ENCODE data around the gene CPSF7.
"Not testable (repeated sequence)": the region's sequence is repeated elsewhere in the genome, so short reads cannot be mapped to it uniquely, and the experiment has no call there.

CPSF7 gene

GRCh38 chr11:61439615-61440014, 9.8 kb upstream of the CPSF7 start:
- DNase-seq (ENCODE audit: low read depth in 2 of 2) = no peak

GRCh38 chr11:61437496-61437895, 7.7 kb upstream of the CPSF7 start:
- no peak for DNase-seq (ENCODE audit: low read depth in 2 of 2)

- not testable (repeated sequence) for DNase-seq (ENCODE audit: low read depth in 2 of 2)
Measured at GRCh38 chr11:61430839-61431238, 1.1 kb upstream of the CPSF7 start.

- peak; percentile 45 to 49 for DNase-seq (ENCODE audit: low read depth in 2 of 2)
Measured at GRCh38 chr11:61429346-61429690, 457 bp downstream of the CPSF7 start.

- no peak for DNase-seq (ENCODE audit: low read depth in 2 of 2)
Measured at GRCh38 chr11:61425367-61426131, 4.2 kb downstream of the CPSF7 start.

GRCh38 chr11:61422226-61422625, 7.5 kb downstream of the CPSF7 start:
- no peak for DNase-seq (ENCODE audit: low read depth in 2 of 2)

GRCh38 chr11:61418136-61418535, 11.6 kb downstream of the CPSF7 start:
- DNase-seq (ENCODE audit: low read depth in 2 of 2) = no peak

- DNase-seq (ENCODE audit: low read depth in 2 of 2) = no peak
Measured at GRCh38 chr11:61417670-61418069, 12.1 kb downstream of the CPSF7 start.

GRCh38 chr11:61416941-61417340, 12.8 kb downstream of the CPSF7 start:
- no peak for DNase-seq (ENCODE audit: low read depth in 2 of 2)

- DNase-seq (ENCODE audit: low read depth in 2 of 2) = no peak
Measured at GRCh38 chr11:61415381-61415780, 14.4 kb downstream of the CPSF7 start.

- DNase-seq (ENCODE audit: low read depth in 2 of 2) = no peak
Measured at GRCh38 chr11:61414547-61414946, 15.2 kb downstream of the CPSF7 start.

- no peak for DNase-seq (ENCODE audit: low read depth in 2 of 2)
Measured at GRCh38 chr11:61413496-61413895, 16.3 kb downstream of the CPSF7 start.

GRCh38 chr11:61411589-61411988, 18.2 kb downstream of the CPSF7 start:
- DNase-seq (ENCODE audit: low read depth in 2 of 2) = no peak

GRCh38 chr11:61406991-61407728, 22.6 kb downstream of the CPSF7 start:
- DNase-seq (ENCODE audit: low read depth in 2 of 2) = no peak

GRCh38 chr11:61406067-61406466, 23.7 kb downstream of the CPSF7 start:
- DNase-seq (ENCODE audit: low read depth in 2 of 2) = no peak

GRCh38 chr11:61404641-61405040, 25.1 kb downstream of the CPSF7 start:
- no peak for DNase-seq (ENCODE audit: low read depth in 2 of 2)

GRCh38 chr11:61404103-61404502, 25.7 kb downstream of the CPSF7 start:
- no peak for DNase-seq (ENCODE audit: low read depth in 2 of 2)

- no peak for DNase-seq (ENCODE audit: low read depth in 2 of 2)
Measured at GRCh38 chr11:61403658-61404057, 26.1 kb downstream of the CPSF7 start.

- no peak for DNase-seq (ENCODE audit: low read depth in 2 of 2)
Measured at GRCh38 chr11:61401573-61401972, 28.2 kb downstream of the CPSF7 start.

GRCh38 chr11:61401173-61401572, 28.6 kb downstream of the CPSF7 start:
- no peak for DNase-seq (ENCODE audit: low read depth in 2 of 2)

- no peak for DNase-seq (ENCODE audit: low read depth in 2 of 2)
Measured at GRCh38 chr11:61392981-61393595, 36.7 kb downstream of the CPSF7 start.

GRCh38 chr11:61390161-61390560, 39.6 kb downstream of the CPSF7 start:
- DNase-seq (ENCODE audit: low read depth in 2 of 2) = no peak

All from stimulated activated CD8-positive, alpha-beta memory T cell treated with anti-CD3 and anti-CD28 coated beads, Interleukin-7, amount 100 ng/mL, for 1 hour (primary cell).